Hindlimb muscle (tissue), 1 donor: ENCODE data around the gene PRAF2. TPM values are rescaled to one million over a fixed set of nuclear protein-coding genes. Genes with fewer than 3 reads are reported as not detected.

Experiments
- DNase-seq: peaks from one replicate; pipeline ENCODE4 v3.0.0-alpha.2; 2013
- polyA plus RNA-seq: library from polyadenylated mRNA; unstranded; fragments of 120-200 nt; gene quantifications from one replicate; pipeline ENCODE4 v1.2.1, GENCODE V29; 2013; ENCODE audit not compliant: insufficient read length

The PRAF2 gene
- polyA plus RNA-seq, 1 donor = 20.3 TPM

- DNase-seq = peak; percentile 23
These were observed 31.8 kb downstream of the PRAF2 start for GRCh38 chrX:49041744-49042580.

- DNase-seq = no peak
These were observed 33.3 kb downstream of the PRAF2 start for GRCh38 chrX:49040376-49040955.

GRCh38 chrX:49039598-49040375, 34.0 kb downstream of the PRAF2 start:
- DNase-seq = peak; percentile 47

- no peak for DNase-seq
These were observed 35.8 kb downstream of the PRAF2 start for GRCh38 chrX:49037883-49038475.

- no peak for DNase-seq
These were observed 43.5 kb downstream of the PRAF2 start for GRCh38 chrX:49030283-49030682.

- no peak for DNase-seq
These were observed 43.9 kb downstream of the PRAF2 start for GRCh38 chrX:49029876-49030275.

Other genes starting within 250 kb of the PRAF2 start
- gene ERAS, start 247.5 kb downstream of the PRAF2 start, polyA plus RNA-seq = not detected
- not detected for gene PCSK1N, start 238.4 kb downstream of the PRAF2 start, polyA plus RNA-seq
- 38.2 TPM for gene TIMM17B, start 176.2 kb downstream of the PRAF2 start, polyA plus RNA-seq
- gene PQBP1, start 176.1 kb downstream of the PRAF2 start, polyA plus RNA-seq = 69.1 TPM
- gene SLC35A2, start 162.4 kb downstream of the PRAF2 start, polyA plus RNA-seq = 16.4 TPM
- 2.1 TPM for gene PIM2, start 155.0 kb downstream of the PRAF2 start, polyA plus RNA-seq
- 41.6 TPM for gene OTUD5, start 116.4 kb downstream of the PRAF2 start, polyA plus RNA-seq
- 1.4 TPM for gene KCND1, start 102.2 kb downstream of the PRAF2 start, polyA plus RNA-seq
- gene GRIPAP1, start 71.7 kb downstream of the PRAF2 start, polyA plus RNA-seq = 22.0 TPM
- gene TFE3, start 30.6 kb downstream of the PRAF2 start, polyA plus RNA-seq = 22.2 TPM
- gene CCDC120, start 15.0 kb downstream of the PRAF2 start, polyA plus RNA-seq = 4.6 TPM
- gene WDR45, start 5.9 kb upstream of the PRAF2 start, polyA plus RNA-seq = 34.5 TPM
- 18.4 TPM for gene GPKOW, start 49.7 kb upstream of the PRAF2 start, polyA plus RNA-seq
- gene MAGIX, start 88.8 kb upstream of the PRAF2 start, polyA plus RNA-seq = 2.7 TPM
- 148 TPM for gene PLP2, start 97.9 kb upstream of the PRAF2 start, polyA plus RNA-seq
- gene PRICKLE3, start 112.4 kb upstream of the PRAF2 start, polyA plus RNA-seq = 4.3 TPM
- gene SYP, start 126.2 kb upstream of the PRAF2 start, polyA plus RNA-seq = 1.0 TPM
- gene CACNA1F, start 159.3 kb upstream of the PRAF2 start, polyA plus RNA-seq = not detected
- gene CCDC22, start 161.5 kb upstream of the PRAF2 start, polyA plus RNA-seq = 13.9 TPM
- gene FOXP3, start 190.7 kb upstream of the PRAF2 start, polyA plus RNA-seq = 0.66 TPM
- gene PPP1R3F, start 195.8 kb upstream of the PRAF2 start, polyA plus RNA-seq = 10.2 TPM
- gene GAGE10, start 229.6 kb upstream of the PRAF2 start, polyA plus RNA-seq = not detected
- not detected for gene GAGE12J, start 248.0 kb upstream of the PRAF2 start, polyA plus RNA-seq